HepG2 (cell line): ENCODE results near the gene GMCL2. TPM values are rescaled to one million over a fixed set of nuclear protein-coding genes. Genes with fewer than 3 reads are reported as not detected.

Experiments used
- ATAC-seq: fragments of 200-7000 bp; cut with Tn5 transposase; 3 replicates; pipeline ENCODE4 v1.9.1; 2020; ENCODE audit warnings: mild to moderate bottlenecking, moderate library complexity
- BruUV-seq: library from RNA; stranded (reverse); fragments of 400-500 nt; replicated peaks from 2 replicates; lab custom pipeline; 2021; lab: Mats Ljungman, UMichigan
- CTCF ChIA-PET: fragments of 300-600 bp; formaldehyde crosslinking; extraction: SDS; loops from one replicate; lab custom pipeline; 2021; ENCODE audit warnings: low total read pairs, inconsistent platforms, low intra/inter-chr PET ratio; lab: Yijun Ruan, JAX
- POLR2A ChIA-PET: fragments of 350-600 bp; sonication (Branson Sonifier 250); formaldehyde crosslinking; loops from one replicate; lab custom pipeline; 2020; ENCODE audit warnings: antibody characterized with exemption, inconsistent platforms; lab: Yijun Ruan, JAX
- DNase-seq: peaks from one replicate; pipeline ENCODE4 v3.0.0-alpha.2; 2015; ENCODE audit warnings: low spot score
- FAIRE-seq: peaks from 3 replicates; lab custom pipeline; 2011; peaks lifted over from hg19 to GRCh38; lab: Jason Lieb, UNC
- H2AFZ ChIP-seq: one replicate; pipeline ENCODE4 v1.6.1; 2011; ENCODE audit warnings: low read length, inconsistent platforms
- H3K27ac ChIP-seq: fragments of 300-600 bp; 3 replicates; pipeline ENCODE4 v1.8.0; 2011; ENCODE audit warnings: mixed run types, mild to moderate bottlenecking, mixed read lengths, low read length, inconsistent platforms; ENCODE audit not compliant: insufficient read depth; ENCODE audit errors: extremely low read length
- H3K27me3 ChIP-seq, 2 experiments: fragments of 200-600 bp in 1 of 2; 2 replicates in 1 of 2; 3 replicates in 1 of 2; pipeline versions ENCODE4 v1.6.0 to v1.8.0; 2011; ENCODE audit warnings: low read length in 2 of 2, mild to moderate bottlenecking in 2 of 2, moderate library complexity in 2 of 2, inconsistent platforms in 1 of 2; ENCODE audit not compliant: insufficient read depth in 2 of 2, control insufficient read depth in 1 of 2
- H3K36me3 ChIP-seq, 2 experiments: fragments of 200-600 bp in 1 of 2; replicated peaks in 1 of 2; 2 replicates in 1 of 2; 3 replicates in 1 of 2; pipeline versions ENCODE4 v1.5.1 to v1.8.0; 2011; ENCODE audit warnings: low read length in 2 of 2, inconsistent platforms in 1 of 2; ENCODE audit not compliant: insufficient read depth in 2 of 2, control insufficient read depth in 1 of 2
- H3K4me1 ChIP-seq: 2 replicates; pipeline ENCODE4 v1.5.1; 2012; ENCODE audit warnings: low read length, inconsistent platforms; ENCODE audit not compliant: insufficient read depth
- H3K4me2 ChIP-seq: 2 replicates; pipeline ENCODE4 v1.6.0; 2011; ENCODE audit warnings: low read depth, low read length, inconsistent platforms
- H3K4me3 ChIP-seq, 3 experiments: fragments of 200-600 bp in 1 of 3; sonication (generic), shearing (Covaris generic) in 1 of 3; replicated peaks in 1 of 3; 2 replicates each; pipeline ENCODE4 v1.5.1; 2011 to 2016; ENCODE audit warnings: low read length in 3 of 3, inconsistent platforms in 2 of 3, low read depth in 2 of 3, mild to moderate bottlenecking in 2 of 3, control low read depth in 1 of 3, mixed read lengths in 1 of 3; ENCODE audit not compliant: insufficient read depth in 1 of 3
- H3K79me2 ChIP-seq: one replicate; pipeline ENCODE4 v1.6.1; 2011; ENCODE audit warnings: low read length, inconsistent platforms; ENCODE audit not compliant: insufficient read depth
- H3K9ac ChIP-seq: 2 replicates; pipeline ENCODE4 v1.6.0; 2011; ENCODE audit warnings: mild to moderate bottlenecking, low read depth, low read length, inconsistent platforms; ENCODE audit not compliant: insufficient read depth
- H3K9me3 ChIP-seq: 2 replicates; pipeline ENCODE4 v1.5.1; 2012; ENCODE audit warnings: mild to moderate bottlenecking, low read length
- H4K20me1 ChIP-seq: 2 replicates; pipeline ENCODE4 v1.6.0; 2011; ENCODE audit warnings: inconsistent platforms, mild to moderate bottlenecking, low read length, moderate library complexity; ENCODE audit not compliant: insufficient read depth
- AGO2 ChIP-seq: fragments of 200-400 bp; formaldehyde crosslinking; optimal IDR thresholded peaks from 2 replicates; pipeline ENCODE3; 2017; ENCODE audit warnings: mild to moderate bottlenecking, low read depth, low read length, moderate library complexity
- MXI1 ChIP-seq: IDR thresholded peaks from 3 replicates; pipeline ENCODE4 v1.6.1; 2012; ENCODE audit warnings: low read depth, low read length, inconsistent platforms, borderline replicate concordance
- POLR2A ChIP-seq, 2 experiments: IDR thresholded peaks; 2 replicates each; pipeline ENCODE4 v1.6.1; 2011; ENCODE audit warnings: low read depth in 2 of 2, low read length in 2 of 2, mild to moderate bottlenecking in 1 of 2, moderate library complexity in 1 of 2; ENCODE audit not compliant: insufficient read depth in 1 of 2
- POLR2G ChIP-seq: fragments of 200-400 bp; formaldehyde crosslinking; IDR thresholded peaks from 2 replicates; pipeline ENCODE4 v1.6.1; 2018; ENCODE audit warnings: mild to moderate bottlenecking, low read depth, low read length, moderate library complexity
- RBM22 ChIP-seq: fragments of 200-400 bp; formaldehyde crosslinking; optimal IDR thresholded peaks from 2 replicates; pipeline ENCODE3; 2017; ENCODE audit warnings: mild to moderate bottlenecking, low read length, moderate library complexity
- SOX13 ChIP-seq, 3 experiments: fragments of 450-650 bp in 1 of 3; sonication (generic) in 1 of 3; formaldehyde crosslinking in 1 of 3; IDR thresholded peaks in 2 of 3; conservative IDR thresholded peaks in 1 of 3; 2 replicates each; pipeline versions ENCODE4 v1.5.0 to v1.6.1; 2016 to 2020; ENCODE audit warnings: antibody characterized with exemption in 1 of 3, mild to moderate bottlenecking in 1 of 3, missing compliant biosample characterization in 1 of 3, missing genetic modification reagents in 1 of 3, moderate library complexity in 1 of 3
- ZNF33B ChIP-seq: sonication (generic); formaldehyde crosslinking; IDR thresholded peaks from 2 replicates; pipeline ENCODE4 v1.5.1; 2020; ENCODE audit warnings: mild to moderate bottlenecking, missing genetic modification reagents
- ZNF350 ChIP-seq: sonication (generic); formaldehyde crosslinking; IDR thresholded peaks from 2 replicates; pipeline ENCODE4 v1.4.0; 2020; ENCODE audit warnings: mild to moderate bottlenecking, low read depth, missing genetic modification reagents, borderline replicate concordance
- WGBS: methylation state at CpG from one replicate; pipeline ENCODE4 v1.1.6; 2017; ENCODE audit warnings: low lambda C conversion rate; 5-methylcytosine and 5-hydroxymethylcytosine counted together
- in situ Hi-C: cut with HindIII; loops from 2 replicates; pipeline ENCODE4 v1.10.0; 2017; ENCODE audit warnings: low pct_unique_long_range_greater_than_20kb; ENCODE audit not compliant: extremely low pct_ligation_motif_present
- intact Hi-C: fragments of 100-400 bp; cut with micrococcal nuclease; formaldehyde crosslinking; loops from one replicate; pipeline ENCODE4 v1.10.0; 2022; ENCODE audit not compliant: unreplicated experiment
- polyA plus RNA-seq, 8 experiments: library from polyadenylated mRNA; depleted of rRNA in 3 of 8; stranded (reverse) in 7 of 8; unstranded in 1 of 8; fragments of >200 nt; fragmentation: Illumina TruSeq in 4 of 8; extraction: Trizol in 4 of 8; gene quantifications; 2 replicates each; pipeline versions ENCODE4 v1.2.1 to v1.2.3, GENCODE V29; 2011 to 2016; ENCODE audit warnings: low read depth in 4 of 8, missing spikeins in 1 of 8, mixed read lengths in 1 of 8; ENCODE audit not compliant: insufficient read depth in 1 of 8
- total RNA-seq, 5 experiments: library from RNA; depleted of rRNA; stranded (reverse); fragments of >200 nt; fragmentation: Illumina TruSeq; extraction: Trizol; gene quantifications; 2 replicates each; pipeline ENCODE4 v1.2.3, GENCODE V29; 2016; ENCODE audit warnings: low read depth in 1 of 5
- TF ChIP-seq, protein P1 (sequence below): sonication (generic); formaldehyde crosslinking; IDR thresholded peaks from 2 replicates; pipeline ENCODE4 v1.5.0; 2020; ENCODE audit warnings: mild to moderate bottlenecking, missing genetic modification reagents

The GMCL2 gene
- total and polyA plus RNA-seq, 2 of the 13 experiments (the other 11 are each of a cell fraction or from before 2014, with no cell fraction given), result 0.03 TPM; not detected in 1

DNA sequence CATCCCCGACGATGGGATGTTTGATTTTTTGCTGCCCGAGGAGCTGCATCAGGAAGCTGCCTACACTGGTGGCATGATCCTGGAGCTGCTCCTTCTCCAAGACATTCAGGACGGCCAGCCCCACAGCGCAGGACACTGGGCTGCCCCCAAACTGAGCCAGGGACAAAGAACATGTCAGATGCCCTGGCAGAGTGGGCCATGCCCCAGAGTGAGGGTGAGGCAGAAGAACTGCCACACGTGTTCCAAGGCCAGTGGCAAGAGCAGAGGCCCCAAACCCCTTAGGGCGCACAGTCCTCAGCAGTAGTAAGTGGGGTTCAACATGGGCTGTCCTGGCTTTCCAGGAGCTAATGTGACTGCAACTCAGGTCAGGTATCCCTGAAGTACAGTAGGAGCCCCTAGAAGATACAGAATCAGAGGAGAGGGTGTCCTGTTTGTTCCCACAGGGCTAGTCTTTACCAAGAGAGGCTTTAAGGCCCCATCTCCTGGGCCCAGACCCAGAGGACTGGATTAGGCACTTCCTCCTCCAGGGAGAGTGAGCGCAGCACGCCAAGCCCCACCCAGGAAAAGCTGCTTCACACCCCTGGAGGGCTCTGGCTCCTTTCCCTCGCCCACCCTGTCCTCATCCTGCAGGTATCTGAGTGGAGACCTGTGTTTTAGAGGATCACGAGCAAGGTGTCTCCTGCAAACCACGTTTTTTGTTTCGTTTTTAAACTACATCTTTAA lies 28.3 kb upstream of the GMCL2 start:
- Histone ChIP-seq H3K36me3 (peaks cover 10 to 68% of the 10 kb centered on the region in 2 experiments), H3K27ac (no peak overlapping the region), H3K4me1 (peaks cover 21% of the 10 kb centered on the region), H3K79me2 (no peaks in the 10 kb centered on the region), H3K4me2 (no peak overlapping the region), H2AFZ (no peak overlapping the region), H3K4me3 (no peak overlapping the region), H3K27me3 (no peaks in the 10 kb centered on the region), H4K20me1 (no peaks in the 10 kb centered on the region)
- BruUV-seq, result no TSS peak
- POLR2A ChIA-PET, result interaction anchor here (1.2 to 2.0 kb wide), 3 partner anchors 9 to 16 kb away, joined by 3 to 7 read pairs (median 5); partner anchors contain the start of gene HNRNPAB
- FAIRE-seq, result no peak
- in situ Hi-C loops, result no loop called here
- intact Hi-C loops, result no loop called here
- CTCF ChIA-PET, result no interaction called here
- 98% methylated on average over 6 of the region's 13 CpGs for WGBS
- TF ChIP-seq AGO2 (peak; percentile 50), MXI1 (no peak), POLR2G (0 out of 2 replicates have a peak, but pooled peaks have one; percentile 28), RBM22 (peak; percentile 2), POLR2A (IDR thresholded peaks at IDR 0.05; ENCODE audit: insufficient read depth in 1 of 2, low read depth in 2 of 2, low read length in 2 of 2) (peak in 1 of 2 experiments; percentile 9; a peak in 1 of 4 replicates), ZNF350 (CRISPR knock-in tag) (no peak), ZNF33B (CRISPR knock-in tag) (no peak), SOX13 (IDR thresholded peaks at IDR 0.05) (no peak), SOX13 (CRISPR knock-in tag; conservative IDR thresholded peaks at IDR 0.05 in 1 of 2, IDR thresholded peaks at IDR 0.05 in 1 of 2) (no peak)
- TF ChIP-seq, protein P1, sequence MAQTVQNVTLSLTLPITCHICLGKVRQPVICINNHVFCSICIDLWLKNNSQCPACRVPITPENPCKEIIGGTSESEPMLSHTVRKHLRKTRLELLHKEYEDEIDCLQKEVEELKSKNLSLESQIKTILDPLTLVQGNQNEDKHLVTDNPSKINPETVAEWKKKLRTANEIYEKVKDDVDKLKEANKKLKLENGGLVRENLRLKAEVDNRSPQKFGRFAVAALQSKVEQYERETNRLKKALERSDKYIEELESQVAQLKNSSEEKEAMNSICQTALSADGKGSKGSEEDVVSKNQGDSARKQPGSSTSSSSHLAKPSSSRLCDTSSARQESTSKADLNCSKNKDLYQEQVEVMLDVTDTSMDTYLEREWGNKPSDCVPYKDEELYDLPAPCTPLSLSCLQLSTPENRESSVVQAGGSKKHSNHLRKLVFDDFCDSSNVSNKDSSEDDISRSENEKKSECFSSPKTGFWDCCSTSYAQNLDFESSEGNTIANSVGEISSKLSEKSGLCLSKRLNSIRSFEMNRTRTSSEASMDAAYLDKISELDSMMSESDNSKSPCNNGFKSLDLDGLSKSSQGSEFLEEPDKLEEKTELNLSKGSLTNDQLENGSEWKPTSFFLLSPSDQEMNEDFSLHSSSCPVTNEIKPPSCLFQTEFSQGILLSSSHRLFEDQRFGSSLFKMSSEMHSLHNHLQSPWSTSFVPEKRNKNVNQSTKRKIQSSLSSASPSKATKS (CRISPR knock-in tag), result no peak
- TF ChIP-seq, all 625 proteins: peak for 4
- Histone ChIP-seq H3K9ac (no peak overlapping the region), H3K9me3 (no peaks in the 10 kb centered on the region)
- DNase-seq (no peak), ATAC-seq (peak; percentile 6)
